Activated naive CD4-positive, alpha-beta T cell treated with anti-CD3 and anti-CD28 coated beads, Interleukin-2, amount 10 ng/mL, durations not matched to agents 7 days and 5 days (primary cell): ENCODE results near the gene MMD.
A peak's percentile ranks its signal among the peaks of the same experiment; 100 is the strongest.

Experiments used
- CTCF ChIA-PET: fragments of 350-600 bp; sonication (Branson Sonifier 250); formaldehyde crosslinking; loops from one replicate; lab custom pipeline; 2021; ENCODE audit warnings: antibody characterized with exemption; lab: Charles Lee
- DNase-seq: peaks from one replicate; pipeline ENCODE4 v3.0.0-alpha.2; 2020
- H3K27ac Mint-ChIP-seq: one replicate; pipeline ENCODE4 v1.8.0; 2021; ENCODE audit warnings: mild to moderate bottlenecking, moderate library complexity, mixed read lengths
- H3K27me3 Mint-ChIP-seq: one replicate; pipeline ENCODE4 v1.8.0; 2021; ENCODE audit warnings: mild to moderate bottlenecking, mixed read lengths
- H3K36me3 Mint-ChIP-seq: one replicate; pipeline ENCODE4 v1.8.0; 2021; ENCODE audit warnings: mixed read lengths
- H3K4me1 Mint-ChIP-seq: one replicate; pipeline ENCODE4 v1.8.0; 2021; ENCODE audit warnings: mixed read lengths
- H3K4me3 Mint-ChIP-seq: one replicate; pipeline ENCODE4 v1.8.0; 2021; ENCODE audit warnings: mild to moderate bottlenecking, moderate library complexity, mixed read lengths
- H3K9me3 Mint-ChIP-seq: one replicate; pipeline ENCODE4 v1.8.0; 2021; ENCODE audit warnings: mixed read lengths

The MMD gene

DNA sequence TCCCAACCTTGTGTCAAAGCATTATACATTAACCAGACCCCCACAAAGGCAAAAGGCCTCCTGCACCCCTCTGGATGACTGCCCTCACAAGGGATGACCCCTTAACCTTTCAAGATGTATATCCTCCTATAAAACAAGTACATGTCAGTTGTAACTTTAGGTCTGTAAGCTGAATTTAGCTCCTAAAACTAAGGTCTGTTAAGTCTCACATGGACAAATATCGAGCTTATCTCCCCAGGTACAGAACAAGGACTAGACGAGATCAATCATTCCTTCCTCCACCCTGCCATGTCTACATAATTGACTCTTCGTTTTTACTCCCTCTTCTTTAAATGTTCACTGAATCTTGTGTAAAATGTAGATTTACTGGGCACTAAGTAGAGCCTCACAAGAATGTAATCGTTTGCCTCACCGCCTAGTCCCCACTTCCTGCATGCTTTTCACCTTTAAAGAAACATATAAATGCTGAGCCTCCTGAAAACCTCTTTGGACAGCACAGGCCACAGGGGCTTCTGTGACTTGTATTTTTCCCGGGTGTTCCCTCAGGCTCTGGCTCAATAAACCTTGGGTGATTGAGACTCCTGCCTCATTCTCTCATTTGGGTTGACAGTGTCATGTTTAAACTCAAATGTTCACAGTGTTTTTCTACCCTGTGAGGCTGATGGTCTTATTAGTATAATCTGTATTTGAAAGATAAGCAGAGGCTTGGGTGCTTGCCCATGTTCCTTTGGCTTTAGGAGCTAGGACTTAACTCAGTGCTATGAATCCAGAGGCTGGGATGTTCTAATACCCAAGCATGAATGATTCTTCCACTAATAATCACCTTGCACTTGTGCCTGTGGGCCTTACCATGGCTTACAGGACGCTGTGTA lies 37.6 kb downstream of the MMD start:
- peaks cover 11% of the 10 kb centered on the region for H3K27me3 Mint-ChIP-seq
- H3K27ac Mint-ChIP-seq, result no peak overlapping the region
- H3K4me3 Mint-ChIP-seq, result no peak overlapping the region
- no peaks in the 10 kb centered on the region for H3K36me3 Mint-ChIP-seq
- no peak for DNase-seq
- CTCF ChIA-PET, result no interaction called here
- no peaks in the 10 kb centered on the region for H3K9me3 Mint-ChIP-seq
- no peaks in the 10 kb centered on the region for H3K4me1 Mint-ChIP-seq

DNA sequence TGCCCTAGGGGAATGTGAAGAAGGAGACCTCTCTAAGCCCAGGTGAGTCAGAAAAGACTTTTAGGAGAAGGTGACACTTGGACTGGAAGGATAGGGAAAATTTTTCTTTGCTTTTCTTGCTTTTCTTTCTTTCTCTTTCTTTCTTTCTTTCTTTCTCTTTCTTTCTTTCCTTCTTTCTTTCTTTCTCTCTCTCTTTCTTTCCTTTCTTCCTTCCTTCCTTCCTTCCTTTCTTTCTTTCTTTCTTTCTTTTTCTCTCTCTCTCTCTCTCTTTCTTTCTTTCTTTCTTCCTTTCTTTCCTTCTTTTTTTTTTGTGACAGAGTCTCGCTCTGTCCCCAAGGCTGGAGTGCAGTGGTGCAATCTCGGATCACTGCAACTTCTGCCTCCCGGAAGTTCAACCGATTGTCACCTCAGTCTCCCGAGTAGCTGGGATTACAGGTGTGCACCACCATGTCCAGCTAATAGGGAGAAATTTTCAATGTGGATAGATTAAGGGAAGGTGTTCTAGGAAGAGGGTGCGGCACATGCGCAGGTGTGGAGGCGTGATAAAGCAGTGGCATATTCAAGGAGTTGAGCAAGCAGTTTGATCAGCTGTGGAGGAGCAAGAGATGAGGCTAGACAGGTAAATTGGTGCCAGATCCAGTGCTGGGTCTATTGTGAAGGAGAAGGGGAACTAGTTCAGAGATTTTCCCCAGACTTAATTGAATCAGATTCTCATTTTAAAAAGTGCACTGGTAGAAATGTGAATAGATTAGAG lies 40.4 kb downstream of the MMD start:
- no peaks in the 10 kb centered on the region for H3K9me3 Mint-ChIP-seq
- no peak for DNase-seq
- no peaks in the 10 kb centered on the region for H3K4me1 Mint-ChIP-seq
- peaks cover 17% of the 10 kb centered on the region for H3K27me3 Mint-ChIP-seq
- H3K27ac Mint-ChIP-seq, result no peak overlapping the region
- H3K4me3 Mint-ChIP-seq, result no peak overlapping the region
- no peaks in the 10 kb centered on the region for H3K36me3 Mint-ChIP-seq
- CTCF ChIA-PET, result no interaction called here

DNA sequence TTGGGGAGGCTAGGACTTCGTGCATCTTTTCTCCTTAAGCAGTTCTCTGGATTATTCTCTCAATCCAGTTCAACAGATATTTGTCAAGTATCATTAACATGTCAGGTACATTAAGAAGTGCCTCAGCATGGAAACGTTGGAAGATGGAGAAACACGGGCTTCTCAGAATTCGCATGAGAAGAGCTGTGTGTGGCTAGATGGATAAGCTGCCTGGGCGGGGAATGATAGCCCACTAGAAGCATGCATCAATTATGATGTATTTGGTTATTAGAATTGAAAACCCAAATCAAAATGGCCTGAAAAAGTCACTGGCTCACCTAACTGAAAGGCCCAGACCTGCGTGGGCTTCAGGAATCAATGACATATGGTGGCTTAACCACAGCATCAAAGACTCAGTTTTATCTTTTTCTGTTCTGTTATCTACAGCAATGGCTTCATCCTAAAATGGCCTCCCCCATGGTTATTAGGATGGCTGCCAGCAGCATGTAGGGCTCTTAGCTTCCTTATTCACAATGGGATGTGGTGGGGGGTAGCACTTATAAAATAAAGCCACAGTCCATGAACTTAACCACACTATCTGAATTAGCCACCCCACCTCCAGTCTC lies 43.9 kb downstream of the MMD start:
- H3K9me3 Mint-ChIP-seq, result no peaks in the 10 kb centered on the region
- H3K4me1 Mint-ChIP-seq, result no peaks in the 10 kb centered on the region
- no peak for DNase-seq
- peaks cover 17% of the 10 kb centered on the region for H3K27me3 Mint-ChIP-seq
- CTCF ChIA-PET, result no interaction called here
- H3K4me3 Mint-ChIP-seq, result no peak overlapping the region
- H3K27ac Mint-ChIP-seq, result no peak overlapping the region
- no peaks in the 10 kb centered on the region for H3K36me3 Mint-ChIP-seq

GRCh38 chr17:55368706-55369105 lies 52.9 kb downstream of the MMD start:
- Mint-ChIP-seq H3K36me3 (no peaks in the 10 kb centered on the region), H3K4me3 (no peak overlapping the region), H3K9me3 (peaks cover 4% of the 10 kb centered on the region), H3K27me3 (peaks cover 7% of the 10 kb centered on the region), H3K27ac (no peak overlapping the region), H3K4me1 (peaks cover 5% of the 10 kb centered on the region)
- no peak for DNase-seq
- CTCF ChIA-PET, result no interaction called here

DNA sequence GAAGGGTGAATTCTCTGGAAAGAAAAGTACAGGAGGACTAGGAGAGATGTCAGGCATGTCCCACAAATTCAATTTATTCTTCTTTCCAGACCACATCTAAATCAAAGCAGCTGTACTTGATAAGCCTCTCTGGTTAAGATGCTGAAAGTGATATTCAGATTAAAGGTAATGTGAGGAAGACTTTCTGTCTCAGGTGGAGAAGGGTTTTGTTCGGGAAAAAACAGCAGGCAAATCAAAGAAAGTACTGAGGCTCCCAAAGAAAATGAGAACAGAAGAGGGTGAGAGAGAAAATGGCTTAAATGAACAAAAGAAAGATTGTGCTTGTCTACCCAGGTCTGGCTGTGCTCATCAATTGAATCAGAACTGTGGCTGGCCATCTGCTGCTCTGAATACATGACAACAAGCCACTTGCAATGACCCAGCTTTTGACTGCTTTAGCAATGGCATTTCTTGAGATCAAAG lies 55.6 kb downstream of the MMD start:
- DNase-seq, result no peak
- Mint-ChIP-seq H3K4me1 (peaks cover 5% of the 10 kb centered on the region), H3K27ac (no peak overlapping the region), H3K9me3 (peaks cover 3% of the 10 kb centered on the region), H3K36me3 (peaks cover 2% of the 10 kb centered on the region), H3K27me3 (peaks cover 19% of the 10 kb centered on the region), H3K4me3 (no peak overlapping the region)
- CTCF ChIA-PET, result interaction anchor here (0.9 to 2.7 kb wide), 2 partner anchors 10 to 372 kb away, joined by 3 to 15 read pairs; no protein-coding TSS in a partner anchor

- CTCF ChIA-PET, result interaction anchor here (1.9 kb wide), 1 partner anchor 9 kb away, joined by 5 read pairs; no protein-coding TSS in a partner anchor
- peaks cover 23% of the 10 kb centered on the region for H3K27me3 Mint-ChIP-seq
- no peak for DNase-seq
- no peak overlapping the region for H3K4me3 Mint-ChIP-seq
- no peak overlapping the region for H3K27ac Mint-ChIP-seq
- peaks cover 4% of the 10 kb centered on the region for H3K36me3 Mint-ChIP-seq
- H3K4me1 Mint-ChIP-seq, result no peaks in the 10 kb centered on the region
- H3K9me3 Mint-ChIP-seq, result peaks cover 9% of the 10 kb centered on the region
Measured at GRCh38 chr17:55363033-55363432, 58.6 kb downstream of the MMD start.

- CTCF ChIA-PET, result interaction anchor here (1.3 kb wide), 1 partner anchor 153 kb away, joined by 4 read pairs; no protein-coding TSS in a partner anchor
- H3K9me3 Mint-ChIP-seq, result peaks cover 9% of the 10 kb centered on the region
- peaks cover 4% of the 10 kb centered on the region for H3K36me3 Mint-ChIP-seq
- no peak overlapping the region for H3K27ac Mint-ChIP-seq
- H3K4me1 Mint-ChIP-seq, result no peaks in the 10 kb centered on the region
- no peak overlapping the region for H3K4me3 Mint-ChIP-seq
- H3K27me3 Mint-ChIP-seq, result peaks cover 24% of the 10 kb centered on the region
- DNase-seq, result no peak
Measured at GRCh38 chr17:55360971-55361370, 60.7 kb downstream of the MMD start.

DNA sequence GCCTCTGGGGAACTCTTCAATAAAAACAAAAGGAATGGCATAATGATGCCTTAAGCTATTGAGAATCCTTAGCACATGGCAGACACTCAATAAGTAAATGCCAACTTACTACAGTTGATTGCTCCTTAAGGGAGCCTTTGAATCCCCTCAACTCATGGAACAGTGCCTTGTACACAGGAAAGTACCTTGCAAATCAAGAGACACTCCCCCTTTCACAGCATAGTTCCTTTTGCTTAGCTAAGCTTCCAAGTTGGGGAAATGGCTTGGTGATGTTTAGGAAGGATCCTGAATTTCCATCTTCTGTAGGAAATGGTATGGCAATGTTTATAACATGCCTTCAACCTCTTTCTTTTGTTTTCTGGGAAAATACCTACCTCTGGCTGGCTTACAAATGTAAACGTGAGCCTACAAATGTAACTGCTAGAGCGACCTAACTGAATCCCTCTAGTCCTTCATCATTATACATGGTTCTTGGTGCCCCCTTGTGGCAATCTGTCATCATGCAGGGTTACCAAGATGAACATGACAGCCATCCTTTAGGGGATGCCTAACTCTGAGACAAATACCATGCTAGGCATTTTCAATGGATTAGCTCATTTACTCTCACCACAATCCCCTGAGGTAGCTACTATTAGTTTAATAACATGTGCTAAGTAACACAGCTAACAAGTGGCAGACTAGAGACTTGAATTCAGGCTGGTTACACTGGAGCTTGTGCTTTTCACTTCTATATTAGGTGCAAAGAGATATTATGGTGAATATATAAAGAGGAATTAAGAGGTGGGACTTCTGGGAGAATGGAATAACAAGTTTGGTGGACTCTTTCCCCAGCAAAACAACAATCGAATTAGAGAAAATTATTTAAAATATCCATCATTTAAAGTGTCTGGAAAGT lies 65.0 kb downstream of the MMD start:
- CTCF ChIA-PET, result interaction anchor here (0.6 to 6.1 kb wide), 18 partner anchors 8 to 377 kb away, joined by 3 to 60 read pairs (median 5); no protein-coding TSS in a partner anchor
- H3K4me1 Mint-ChIP-seq, result no peaks in the 10 kb centered on the region
- no peak overlapping the region for H3K4me3 Mint-ChIP-seq
- H3K9me3 Mint-ChIP-seq, result peaks cover 9% of the 10 kb centered on the region
- H3K27ac Mint-ChIP-seq, result no peak overlapping the region
- peaks cover 20% of the 10 kb centered on the region for H3K27me3 Mint-ChIP-seq
- H3K36me3 Mint-ChIP-seq, result peaks cover 4% of the 10 kb centered on the region
- peak; percentile 85 for DNase-seq

DNA sequence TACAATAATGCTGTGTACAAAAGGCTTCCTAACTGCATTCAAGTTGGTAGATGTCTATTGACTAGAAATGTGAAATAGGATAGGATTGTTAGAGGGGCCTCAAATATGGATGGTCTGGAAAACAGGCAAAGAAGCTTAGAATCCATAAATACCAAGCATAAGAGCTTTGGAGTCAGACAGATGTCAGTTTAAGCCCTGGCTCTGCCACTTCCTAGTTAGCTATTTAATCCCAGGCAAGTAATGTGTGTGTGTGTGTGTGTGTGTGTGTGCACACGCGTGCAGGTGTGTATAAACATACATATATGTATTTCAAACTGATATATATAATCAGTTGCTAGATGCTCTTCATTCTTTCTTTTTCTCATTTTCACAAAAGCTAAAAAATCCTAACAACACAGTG lies 66.7 kb downstream of the MMD start:
- DNase-seq, result no peak
- no peak overlapping the region for H3K4me3 Mint-ChIP-seq
- peaks cover 6% of the 10 kb centered on the region for H3K4me1 Mint-ChIP-seq
- H3K9me3 Mint-ChIP-seq, result no peaks in the 10 kb centered on the region
- H3K27ac Mint-ChIP-seq, result no peak overlapping the region
- CTCF ChIA-PET, result interaction anchor here (0.7 to 6.1 kb wide), 6 partner anchors 10 to 362 kb away, joined by 3 to 60 read pairs (median 12); no protein-coding TSS in a partner anchor
- no peaks in the 10 kb centered on the region for H3K36me3 Mint-ChIP-seq
- H3K27me3 Mint-ChIP-seq, result peaks cover 13% of the 10 kb centered on the region

- CTCF ChIA-PET, result interaction anchor here (0.8 to 6.1 kb wide), 6 partner anchors 8 to 365 kb away, joined by 3 to 60 read pairs (median 7); no protein-coding TSS in a partner anchor
Measured at GRCh38 chr17:55354010-55354409, 67.6 kb downstream of the MMD start.

DNA sequence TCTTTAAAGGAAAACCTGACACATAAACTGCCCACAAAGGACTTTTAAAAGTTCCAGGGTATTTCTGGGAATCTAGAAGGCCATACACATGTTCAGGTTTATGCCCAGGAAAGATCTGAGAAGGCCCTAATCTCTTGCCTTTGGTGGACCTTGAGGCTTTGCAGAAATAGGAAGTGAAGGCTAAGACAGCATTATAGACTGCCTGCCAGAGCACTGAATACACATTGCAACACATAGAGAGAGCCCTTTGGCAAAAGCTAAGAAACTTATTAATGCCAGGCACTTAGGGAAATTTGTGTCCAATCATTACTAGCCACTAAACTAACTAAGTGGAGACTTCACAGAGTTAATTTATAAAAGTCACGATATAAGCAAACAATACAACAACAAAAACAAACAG lies 70.4 kb downstream of the MMD start:
- no peak overlapping the region for H3K27ac Mint-ChIP-seq
- no peak for DNase-seq
- H3K4me1 Mint-ChIP-seq, result peaks cover 29% of the 10 kb centered on the region
- peaks cover 3% of the 10 kb centered on the region for H3K36me3 Mint-ChIP-seq
- peaks cover 6% of the 10 kb centered on the region for H3K9me3 Mint-ChIP-seq
- H3K27me3 Mint-ChIP-seq, result peaks cover 8% of the 10 kb centered on the region
- H3K4me3 Mint-ChIP-seq, result no peak overlapping the region
- CTCF ChIA-PET, result interaction anchor here (1.9 to 2.5 kb wide), 2 partner anchors 68 to 162 kb away, joined by 5 to 9 read pairs; no protein-coding TSS in a partner anchor

More at GRCh38 chr17:55354010-55354409, 67.6 kb downstream of the MMD start:
- H3K4me1 Mint-ChIP-seq, result peaks cover 7% of the 10 kb centered on the region
- DNase-seq, result no peak
- H3K27ac Mint-ChIP-seq, result no peak overlapping the region
- H3K36me3 Mint-ChIP-seq, result no peaks in the 10 kb centered on the region
- H3K4me3 Mint-ChIP-seq, result no peak overlapping the region
- peaks cover 8% of the 10 kb centered on the region for H3K27me3 Mint-ChIP-seq
- no peaks in the 10 kb centered on the region for H3K9me3 Mint-ChIP-seq

GRCh38 chr17:55350825-55351205 lies 70.8 kb downstream of the MMD start:
- no peak for DNase-seq
- Mint-ChIP-seq H3K4me3 (no peak overlapping the region), H3K27ac (peak overlapping the region; percentile 52), H3K36me3 (peaks cover 3% of the 10 kb centered on the region), H3K9me3 (peaks cover 6% of the 10 kb centered on the region), H3K27me3 (peaks cover 5% of the 10 kb centered on the region), H3K4me1 (peaks cover 29% of the 10 kb centered on the region)
- CTCF ChIA-PET, result interaction anchor here (1.9 to 2.5 kb wide), 2 partner anchors 68 to 163 kb away, joined by 5 to 9 read pairs; no protein-coding TSS in a partner anchor
